ENCODE measurements around the gene PPP2R3C. TPM values are rescaled to one million over a fixed set of nuclear protein-coding genes. Genes with fewer than 3 reads are reported as not detected.

The PPP2R3C gene
- total and polyA plus RNA-seq, 2 of the 13 experiments (the other 11 are each of a cell fraction or from before 2014, with no cell fraction given): 63.4 to 102 TPM

GRCh38 chr14:35112641-35113040, 9.1 kb downstream of the PPP2R3C start:
- Histone ChIP-seq H4K20me1 (ENCODE audit: insufficient read depth, low read length) (no peaks in the 10 kb centered on the region), H3K4me2 (ENCODE audit: low read depth, low read length) (no peak overlapping the region), H3K9me3 (ENCODE audit: low read length) (no peaks in the 10 kb centered on the region), H3K36me3 (replicated peaks in 1 of 2; ENCODE audit: control insufficient read depth in 1 of 2, insufficient read depth in 2 of 2, low read length in 2 of 2) (peaks cover 45 to 69% of the 10 kb centered on the region in 2 experiments), H3K9ac (ENCODE audit: insufficient read depth, low read depth, low read length) (no peak overlapping the region), H2AFZ (ENCODE audit: low read length) (no peak overlapping the region), H3K4me1 (ENCODE audit: insufficient read depth, low read length) (peaks cover 9% of the 10 kb centered on the region), H3K27me3 (ENCODE audit: control insufficient read depth in 1 of 2, insufficient read depth in 2 of 2, low read length in 2 of 2) (no peaks in the 10 kb centered on the region), H3K79me2 (ENCODE audit: insufficient read depth, low read length) (peaks cover 13% of the 10 kb centered on the region), H3K4me3 (replicated peaks in 1 of 3; ENCODE audit: insufficient read depth in 1 of 3, low read depth in 2 of 3, low read length in 3 of 3) (no peak overlapping the region), H3K27ac (ENCODE audit: extremely low read length, insufficient read depth, low read length) (no peak overlapping the region)
- no TSS peak for BruUV-seq (replicated peaks)
- FAIRE-seq: no peak
- DNase-seq (ENCODE audit: low spot score): no peak
- TF ChIP-seq TBL1XR1 (IDR thresholded peaks at IDR 0.05; ENCODE audit: borderline replicate concordance, low read length, partially characterized antibody) (no peak), ZNF878 (CRISPR knock-in tag; IDR thresholded peaks at IDR 0.05) (0 out of 2 replicates have a peak, but pooled peaks have one; percentile 32), SOX13 (IDR thresholded peaks at IDR 0.05) (no peak), SOX13 (CRISPR knock-in tag; conservative IDR thresholded peaks at IDR 0.05 in 1 of 2, IDR thresholded peaks at IDR 0.05 in 1 of 2) (no peak)
- WGBS (ENCODE audit: low lambda C conversion rate): 97% methylated on average over 2 of the region's 2 CpGs
- ChIA-PET CTCF (ENCODE audit: low intra/inter-chr PET ratio, low total read pairs) (no interaction called here), POLR2A (no interaction called here)
- intact Hi-C loops (cut with micrococcal nuclease; ENCODE audit: unreplicated experiment) (no loop called here), in situ Hi-C loops (cut with HindIII; ENCODE audit: extremely low pct_ligation_motif_present, low pct_unique_long_range_greater_than_20kb) (no loop called here)
- no peak for ATAC-seq

- Histone ChIP-seq H3K9ac (ENCODE audit: insufficient read depth, low read depth, low read length) (no peak overlapping the region), H3K4me3 (replicated peaks in 1 of 3; ENCODE audit: insufficient read depth in 1 of 3, low read depth in 2 of 3, low read length in 3 of 3) (no peak overlapping the region), H3K79me2 (ENCODE audit: insufficient read depth, low read length) (no peaks in the 10 kb centered on the region), H3K36me3 (replicated peaks in 1 of 2; ENCODE audit: control insufficient read depth in 1 of 2, insufficient read depth in 2 of 2, low read length in 2 of 2) (peaks cover 38 to 62% of the 10 kb centered on the region in 2 experiments), H3K9me3 (ENCODE audit: low read length) (no peaks in the 10 kb centered on the region), H4K20me1 (ENCODE audit: insufficient read depth, low read length) (no peaks in the 10 kb centered on the region), H2AFZ (ENCODE audit: low read length) (no peak overlapping the region), H3K27ac (ENCODE audit: extremely low read length, insufficient read depth, low read length) (no peak overlapping the region), H3K27me3 (ENCODE audit: control insufficient read depth in 1 of 2, insufficient read depth in 2 of 2, low read length in 2 of 2) (no peaks in the 10 kb centered on the region), H3K4me1 (ENCODE audit: insufficient read depth, low read length) (no peaks in the 10 kb centered on the region), H3K4me2 (ENCODE audit: low read depth, low read length) (no peak overlapping the region)
- POLR2A ChIA-PET: interaction anchor here (1.0 to 1.8 kb wide), 2 partner anchors 9 to 15 kb away, joined by 4 to 7 read pairs; partner anchors contain the start of genes PPP2R3C and PRORP
- FAIRE-seq (no peak), DNase-seq (ENCODE audit: low spot score) (no peak), ATAC-seq (no peak)
- CTCF ChIA-PET (ENCODE audit: low intra/inter-chr PET ratio, low total read pairs): no interaction called here
- in situ Hi-C loops (cut with HindIII; ENCODE audit: extremely low pct_ligation_motif_present, low pct_unique_long_range_greater_than_20kb) (no loop called here), intact Hi-C loops (cut with micrococcal nuclease; ENCODE audit: unreplicated experiment) (no loop called here)
- BruUV-seq (replicated peaks): no TSS peak
- TF ChIP-seq SKI (IDR thresholded peaks at IDR 0.05; ENCODE audit: partially characterized antibody) (no peak), BORCS8-MEF2B (CRISPR knock-in tag; IDR thresholded peaks at IDR 0.05) (no peak), ZNF552 (CRISPR knock-in tag; IDR thresholded peaks at IDR 0.05; ENCODE audit: borderline replicate concordance) (no peak), ZNF780A (CRISPR knock-in tag; IDR thresholded peaks at IDR 0.05) (no peak), POLR2AphosphoS2 (IDR thresholded peaks at IDR 0.05; ENCODE audit: low read depth, low read length) (no peak), ZNF160 (CRISPR knock-in tag; IDR thresholded peaks at IDR 0.05) (no peak)
- TF ChIP-seq, protein P1, sequence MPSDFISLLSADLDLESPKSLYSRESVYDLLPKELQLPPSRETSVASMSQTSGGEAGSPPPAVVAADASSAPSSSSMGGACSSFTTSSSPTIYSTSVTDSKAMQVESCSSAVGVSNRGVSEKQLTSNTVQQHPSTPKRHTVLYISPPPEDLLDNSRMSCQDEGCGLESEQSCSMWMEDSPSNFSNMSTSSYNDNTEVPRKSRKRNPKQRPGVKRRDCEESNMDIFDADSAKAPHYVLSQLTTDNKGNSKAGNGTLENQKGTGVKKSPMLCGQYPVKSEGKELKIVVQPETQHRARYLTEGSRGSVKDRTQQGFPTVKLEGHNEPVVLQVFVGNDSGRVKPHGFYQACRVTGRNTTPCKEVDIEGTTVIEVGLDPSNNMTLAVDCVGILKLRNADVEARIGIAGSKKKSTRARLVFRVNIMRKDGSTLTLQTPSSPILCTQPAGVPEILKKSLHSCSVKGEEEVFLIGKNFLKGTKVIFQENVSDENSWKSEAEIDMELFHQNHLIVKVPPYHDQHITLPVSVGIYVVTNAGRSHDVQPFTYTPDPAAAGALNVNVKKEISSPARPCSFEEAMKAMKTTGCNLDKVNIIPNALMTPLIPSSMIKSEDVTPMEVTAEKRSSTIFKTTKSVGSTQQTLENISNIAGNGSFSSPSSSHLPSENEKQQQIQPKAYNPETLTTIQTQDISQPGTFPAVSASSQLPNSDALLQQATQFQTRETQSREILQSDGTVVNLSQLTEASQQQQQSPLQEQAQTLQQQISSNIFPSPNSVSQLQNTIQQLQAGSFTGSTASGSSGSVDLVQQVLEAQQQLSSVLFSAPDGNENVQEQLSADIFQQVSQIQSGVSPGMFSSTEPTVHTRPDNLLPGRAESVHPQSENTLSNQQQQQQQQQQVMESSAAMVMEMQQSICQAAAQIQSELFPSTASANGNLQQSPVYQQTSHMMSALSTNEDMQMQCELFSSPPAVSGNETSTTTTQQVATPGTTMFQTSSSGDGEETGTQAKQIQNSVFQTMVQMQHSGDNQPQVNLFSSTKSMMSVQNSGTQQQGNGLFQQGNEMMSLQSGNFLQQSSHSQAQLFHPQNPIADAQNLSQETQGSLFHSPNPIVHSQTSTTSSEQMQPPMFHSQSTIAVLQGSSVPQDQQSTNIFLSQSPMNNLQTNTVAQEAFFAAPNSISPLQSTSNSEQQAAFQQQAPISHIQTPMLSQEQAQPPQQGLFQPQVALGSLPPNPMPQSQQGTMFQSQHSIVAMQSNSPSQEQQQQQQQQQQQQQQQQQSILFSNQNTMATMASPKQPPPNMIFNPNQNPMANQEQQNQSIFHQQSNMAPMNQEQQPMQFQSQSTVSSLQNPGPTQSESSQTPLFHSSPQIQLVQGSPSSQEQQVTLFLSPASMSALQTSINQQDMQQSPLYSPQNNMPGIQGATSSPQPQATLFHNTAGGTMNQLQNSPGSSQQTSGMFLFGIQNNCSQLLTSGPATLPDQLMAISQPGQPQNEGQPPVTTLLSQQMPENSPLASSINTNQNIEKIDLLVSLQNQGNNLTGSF (CRISPR knock-in tag; IDR thresholded peaks at IDR 0.05): no peak
Measured at GRCh38 chr14:35107866-35108265, 13.9 kb downstream of the PPP2R3C start.
